ENCODE measurements around the gene RPRD2. TPM values are rescaled to one million over a fixed set of nuclear protein-coding genes. Genes with fewer than 3 reads are reported as not detected.

RPRD2 gene
- total RNA-seq, 1 experiment from 2014 or later = 29.9 TPM

DNA sequence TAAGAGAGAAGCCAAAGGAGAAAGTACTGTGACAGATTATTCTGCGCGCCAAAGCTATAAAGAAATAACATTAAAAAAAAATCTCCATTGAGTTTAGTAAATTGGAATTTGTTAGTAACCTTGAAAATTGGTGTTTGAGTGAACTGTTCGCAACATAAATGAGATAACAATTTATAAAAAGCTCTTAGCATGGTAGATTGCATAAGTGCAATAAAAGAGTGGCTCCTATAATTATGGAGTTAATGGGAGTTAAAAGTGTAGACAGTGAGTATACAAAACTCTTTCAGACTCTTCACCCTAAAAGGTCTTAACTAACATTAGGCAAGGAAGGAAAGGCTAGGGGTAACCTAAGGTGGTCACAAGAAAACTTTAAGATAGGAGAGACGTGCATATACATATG is 50.6 kb downstream of the RPRD2 start:
- Histone ChIP-seq H3K4me2 (ENCODE audit: low read depth, low read length, poor library complexity, severe bottlenecking) (no peak overlapping the region), H3K79me2 (ENCODE audit: low read length) (peaks cover 86% of the 10 kb centered on the region), H3K27me3 (ENCODE audit: low read length) (no peaks in the 10 kb centered on the region), H3K4me3 (ENCODE audit: low read length) (no peak overlapping the region), H2AFZ (ENCODE audit: low read length) (no peak overlapping the region), H3K9me2 (replicated peaks; ENCODE audit: insufficient read depth, low read length) (no peaks in the 10 kb centered on the region), H3K4me1 (ENCODE audit: low read length) (peaks cover 10% of the 10 kb centered on the region; the same call in 1 of the 2 replicates), H4K20me1 (ENCODE audit: insufficient read depth, low read depth, low read length) (peaks cover 8% of the 10 kb centered on the region; the same call in 1 of the 2 replicates), H3K9ac (ENCODE audit: low read length) (no peak overlapping the region), H3K9me3 (ENCODE audit: low read length) (no peaks in the 10 kb centered on the region), H3K27ac (ENCODE audit: low read length) (no peak overlapping the region), H3K36me3 (ENCODE audit: insufficient read depth, low read length) (peaks cover 20% of the 10 kb centered on the region)
- no peak for DNase-seq

GRCh38 chr1:150415800-150416199 is 51.9 kb downstream of the RPRD2 start:
- no peaks in the 10 kb centered on the region for H3K27me3 ChIP-seq (ENCODE audit: low read length)
- H3K9ac ChIP-seq (ENCODE audit: low read length) = no peak overlapping the region
- peaks cover 86% of the 10 kb centered on the region for H3K79me2 ChIP-seq (ENCODE audit: low read length)
- H3K4me2 ChIP-seq (ENCODE audit: low read depth, low read length, poor library complexity, severe bottlenecking) = no peak overlapping the region
- DNase-seq = no peak
- peaks cover 29% of the 10 kb centered on the region for H3K36me3 ChIP-seq (ENCODE audit: insufficient read depth, low read length)
- no peak overlapping the region for H2AFZ ChIP-seq (ENCODE audit: low read length)
- H4K20me1 ChIP-seq (ENCODE audit: insufficient read depth, low read depth, low read length) = 0 out of 2 replicates have a peak, but pooled peaks cover 4% of the 10 kb centered on the region
- H3K27ac ChIP-seq (ENCODE audit: low read length) = no peak overlapping the region
- H3K9me3 ChIP-seq (ENCODE audit: low read length) = no peaks in the 10 kb centered on the region
- no peak overlapping the region for H3K4me3 ChIP-seq (ENCODE audit: low read length)
- no peaks in the 10 kb centered on the region for H3K9me2 ChIP-seq (replicated peaks; ENCODE audit: insufficient read depth, low read length)
- H3K4me1 ChIP-seq (ENCODE audit: low read length) = peaks cover 11% of the 10 kb centered on the region

- no peak for DNase-seq
- Histone ChIP-seq H3K79me2 (ENCODE audit: low read length) (peaks cover 84% of the 10 kb centered on the region), H3K9me2 (replicated peaks; ENCODE audit: insufficient read depth, low read length) (no peaks in the 10 kb centered on the region), H3K4me2 (ENCODE audit: low read depth, low read length, poor library complexity, severe bottlenecking) (no peak overlapping the region), H3K4me3 (ENCODE audit: low read length) (no peak overlapping the region), H2AFZ (ENCODE audit: low read length) (no peak overlapping the region), H3K36me3 (ENCODE audit: insufficient read depth, low read length) (peaks cover 42% of the 10 kb centered on the region), H3K9ac (ENCODE audit: low read length) (no peak overlapping the region), H3K27ac (ENCODE audit: low read length) (peak overlapping the region; percentile 50), H3K27me3 (ENCODE audit: low read length) (no peaks in the 10 kb centered on the region), H4K20me1 (ENCODE audit: insufficient read depth, low read depth, low read length) (0 out of 2 replicates have a peak, but pooled peaks cover 3% of the 10 kb centered on the region), H3K4me1 (ENCODE audit: low read length) (peaks cover 23% of the 10 kb centered on the region), H3K9me3 (ENCODE audit: low read length) (no peaks in the 10 kb centered on the region)
Observed at GRCh38 chr1:150420560-150421265, 56.8 kb downstream of the RPRD2 start.

- Histone ChIP-seq H3K4me2 (ENCODE audit: low read depth, low read length, poor library complexity, severe bottlenecking) (no peak overlapping the region), H4K20me1 (ENCODE audit: insufficient read depth, low read depth, low read length) (no peaks in the 10 kb centered on the region), H3K4me1 (ENCODE audit: low read length) (peaks cover 14% of the 10 kb centered on the region), H3K36me3 (ENCODE audit: insufficient read depth, low read length) (peaks cover 36% of the 10 kb centered on the region), H3K27ac (ENCODE audit: low read length) (no peak overlapping the region), H3K9me3 (ENCODE audit: low read length) (no peaks in the 10 kb centered on the region), H3K4me3 (ENCODE audit: low read length) (no peak overlapping the region), H3K79me2 (ENCODE audit: low read length) (peaks cover 80% of the 10 kb centered on the region), H3K27me3 (ENCODE audit: low read length) (no peaks in the 10 kb centered on the region), H3K9me2 (replicated peaks; ENCODE audit: insufficient read depth, low read length) (no peaks in the 10 kb centered on the region), H3K9ac (ENCODE audit: low read length) (no peak overlapping the region), H2AFZ (ENCODE audit: low read length) (no peak overlapping the region)
- DNase-seq = no peak
Observed at GRCh38 chr1:150422541-150422940, 58.6 kb downstream of the RPRD2 start.

- Histone ChIP-seq H4K20me1 (ENCODE audit: insufficient read depth, low read depth, low read length) (no peaks in the 10 kb centered on the region), H3K9me3 (ENCODE audit: low read length) (no peaks in the 10 kb centered on the region), H3K4me3 (ENCODE audit: low read length) (no peak overlapping the region), H2AFZ (ENCODE audit: low read length) (no peak overlapping the region), H3K9me2 (replicated peaks; ENCODE audit: insufficient read depth, low read length) (no peaks in the 10 kb centered on the region), H3K27me3 (ENCODE audit: low read length) (no peaks in the 10 kb centered on the region), H3K27ac (ENCODE audit: low read length) (no peak overlapping the region), H3K4me1 (ENCODE audit: low read length) (no peaks in the 10 kb centered on the region), H3K9ac (ENCODE audit: low read length) (no peak overlapping the region), H3K36me3 (ENCODE audit: insufficient read depth, low read length) (no peaks in the 10 kb centered on the region), H3K4me2 (ENCODE audit: low read depth, low read length, poor library complexity, severe bottlenecking) (no peak overlapping the region), H3K79me2 (ENCODE audit: low read length) (peaks cover 74% of the 10 kb centered on the region)
- peak; percentile 63 for DNase-seq
Observed at GRCh38 chr1:150429805-150430204, 65.9 kb downstream of the RPRD2 start.

GRCh38 chr1:150441121-150441520 is 77.2 kb downstream of the RPRD2 start:
- H4K20me1 ChIP-seq (ENCODE audit: insufficient read depth, low read depth, low read length) = no peaks in the 10 kb centered on the region
- H3K4me2 ChIP-seq (ENCODE audit: low read depth, low read length, poor library complexity, severe bottlenecking) = no peak overlapping the region
- H3K4me1 ChIP-seq (ENCODE audit: low read length) = no peaks in the 10 kb centered on the region
- no peak overlapping the region for H3K9ac ChIP-seq (ENCODE audit: low read length)
- H2AFZ ChIP-seq (ENCODE audit: low read length) = no peak overlapping the region
- H3K27me3 ChIP-seq (ENCODE audit: low read length) = no peaks in the 10 kb centered on the region
- H3K4me3 ChIP-seq (ENCODE audit: low read length) = no peak overlapping the region
- peaks cover 11% of the 10 kb centered on the region; the same call in 1 of the 2 replicates for H3K36me3 ChIP-seq (ENCODE audit: insufficient read depth, low read length)
- no peaks in the 10 kb centered on the region for H3K9me3 ChIP-seq (ENCODE audit: low read length)
- H3K27ac ChIP-seq (ENCODE audit: low read length) = no peak overlapping the region
- peaks cover 47% of the 10 kb centered on the region for H3K79me2 ChIP-seq (ENCODE audit: low read length)
- no peaks in the 10 kb centered on the region for H3K9me2 ChIP-seq (replicated peaks; ENCODE audit: insufficient read depth, low read length)
- DNase-seq = no peak

DNA sequence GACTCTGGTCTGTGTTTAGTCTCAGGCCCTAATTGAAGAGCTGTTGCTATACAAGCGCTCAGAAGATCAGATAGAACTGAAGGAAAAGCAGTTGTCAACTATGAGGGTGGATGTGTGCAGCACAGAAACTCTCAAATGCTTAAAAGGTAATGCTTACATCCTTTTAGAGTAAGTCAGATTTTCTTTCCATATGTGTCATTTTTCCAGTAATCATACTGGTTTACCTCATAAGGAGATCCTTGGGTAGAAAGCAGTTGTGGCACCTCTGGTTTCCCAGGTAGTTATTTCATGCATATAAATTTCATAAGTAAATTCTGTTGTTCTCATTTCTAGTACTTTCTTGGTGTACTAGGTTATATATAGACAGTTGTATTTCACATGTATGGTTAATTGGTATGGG is 80.3 kb downstream of the RPRD2 start:
- Histone ChIP-seq H3K27me3 (ENCODE audit: low read length) (no peaks in the 10 kb centered on the region), H3K4me2 (ENCODE audit: low read depth, low read length, poor library complexity, severe bottlenecking) (no peak overlapping the region), H3K4me3 (ENCODE audit: low read length) (no peak overlapping the region), H3K9ac (ENCODE audit: low read length) (no peak overlapping the region), H3K4me1 (ENCODE audit: low read length) (no peaks in the 10 kb centered on the region), H3K36me3 (ENCODE audit: insufficient read depth, low read length) (peaks cover 25% of the 10 kb centered on the region; the same call in 1 of the 2 replicates), H3K27ac (ENCODE audit: low read length) (no peak overlapping the region), H4K20me1 (ENCODE audit: insufficient read depth, low read depth, low read length) (no peaks in the 10 kb centered on the region), H3K9me2 (replicated peaks; ENCODE audit: insufficient read depth, low read length) (no peaks in the 10 kb centered on the region), H3K79me2 (ENCODE audit: low read length) (peaks cover 42% of the 10 kb centered on the region), H2AFZ (ENCODE audit: low read length) (no peak overlapping the region), H3K9me3 (ENCODE audit: low read length) (no peaks in the 10 kb centered on the region)
- no peak for DNase-seq

GRCh38 chr1:150456146-150456647 is 92.2 kb downstream of the RPRD2 start:
- no peak overlapping the region for H2AFZ ChIP-seq (ENCODE audit: low read length)
- H3K79me2 ChIP-seq (ENCODE audit: low read length) = peaks cover 15% of the 10 kb centered on the region
- no peak overlapping the region for H3K9ac ChIP-seq (ENCODE audit: low read length)
- H3K27me3 ChIP-seq (ENCODE audit: low read length) = no peaks in the 10 kb centered on the region
- no peaks in the 10 kb centered on the region for H4K20me1 ChIP-seq (ENCODE audit: insufficient read depth, low read depth, low read length)
- H3K4me1 ChIP-seq (ENCODE audit: low read length) = no peaks in the 10 kb centered on the region
- H3K27ac ChIP-seq (ENCODE audit: low read length) = no peak overlapping the region
- H3K36me3 ChIP-seq (ENCODE audit: insufficient read depth, low read length) = peaks cover 15% of the 10 kb centered on the region; the same call in 1 of the 2 replicates
- H3K9me3 ChIP-seq (ENCODE audit: low read length) = no peaks in the 10 kb centered on the region
- DNase-seq = no peak
- no peak overlapping the region for H3K4me2 ChIP-seq (ENCODE audit: low read depth, low read length, poor library complexity, severe bottlenecking)
- no peaks in the 10 kb centered on the region for H3K9me2 ChIP-seq (replicated peaks; ENCODE audit: insufficient read depth, low read length)
- no peak overlapping the region for H3K4me3 ChIP-seq (ENCODE audit: low read length)
